ENCODE measurements around the gene OR52I2.

OR52I2 gene

GRCh38 chr11:4581443-4581842 lies at the start of gene OR52I2:
Gene OR52I2, plus strand, starts transcription at chr11:4581743.
- no peak for TF ChIP-seq RAD21 (IDR thresholded peaks at IDR 0.05; ENCODE audit: low read depth)
- no peak for TF ChIP-seq TAF1 (IDR thresholded peaks at IDR 0.05; ENCODE audit: low read depth)
- no peak for TF ChIP-seq YY1 (IDR thresholded peaks at IDR 0.05; ENCODE audit: low read depth)
- no peak for TF ChIP-seq MAX (IDR thresholded peaks at IDR 0.05)
- no peak for TF ChIP-seq EP300 (IDR thresholded peaks at IDR 0.05; ENCODE audit: borderline replicate concordance)
- TF ChIP-seq CREB1 (IDR thresholded peaks at IDR 0.05; ENCODE audit: low read depth), result no peak
- TF ChIP-seq TEAD4 (IDR thresholded peaks at IDR 0.05), result no peak
- no peak for TF ChIP-seq USF1 (IDR thresholded peaks at IDR 0.05)
- no peak for TF ChIP-seq EGR1 (IDR thresholded peaks at IDR 0.05)
- no peak for TF ChIP-seq FOXM1 (IDR thresholded peaks at IDR 0.05; ENCODE audit: borderline replicate concordance, low read depth)
- no peak for TF ChIP-seq NFIC (IDR thresholded peaks at IDR 0.05)
- no peak for TF ChIP-seq CEBPB (IDR thresholded peaks at IDR 0.05)
- no peak for TF ChIP-seq TCF12 (IDR thresholded peaks at IDR 0.05; ENCODE audit: low read depth)
- TF ChIP-seq ZBTB7A (IDR thresholded peaks at IDR 0.05; ENCODE audit: low read depth), result no peak
- no peak for TF ChIP-seq REST (IDR thresholded peaks at IDR 0.05; ENCODE audit: low read depth)

- TF ChIP-seq RAD21 (IDR thresholded peaks at IDR 0.05; ENCODE audit: low read depth) (peak; percentile 55), FOXM1 (IDR thresholded peaks at IDR 0.05; ENCODE audit: borderline replicate concordance, low read depth) (no peak)
Measured at GRCh38 chr11:4539603-4540219, 41.8 kb upstream of the OR52I2 start.

GRCh38 chr11:4541071-4541470 lies 40.5 kb upstream of the OR52I2 start:
- no peak for TF ChIP-seq NFIC (IDR thresholded peaks at IDR 0.05)
- TF ChIP-seq TAF1 (IDR thresholded peaks at IDR 0.05; ENCODE audit: low read depth), result no peak
- TF ChIP-seq EP300 (IDR thresholded peaks at IDR 0.05; ENCODE audit: borderline replicate concordance), result no peak
- TF ChIP-seq CEBPB (IDR thresholded peaks at IDR 0.05), result no peak
- TF ChIP-seq MAX (IDR thresholded peaks at IDR 0.05), result no peak
- TF ChIP-seq FOXM1 (IDR thresholded peaks at IDR 0.05; ENCODE audit: borderline replicate concordance, low read depth), result no peak
- no peak for TF ChIP-seq YY1 (IDR thresholded peaks at IDR 0.05; ENCODE audit: low read depth)
- TF ChIP-seq TEAD4 (IDR thresholded peaks at IDR 0.05), result no peak
- no peak for TF ChIP-seq TCF12 (IDR thresholded peaks at IDR 0.05; ENCODE audit: low read depth)
- no peak for TF ChIP-seq EGR1 (IDR thresholded peaks at IDR 0.05)
- TF ChIP-seq RAD21 (IDR thresholded peaks at IDR 0.05; ENCODE audit: low read depth), result no peak
- TF ChIP-seq USF1 (IDR thresholded peaks at IDR 0.05), result no peak
- TF ChIP-seq REST (IDR thresholded peaks at IDR 0.05; ENCODE audit: low read depth), result no peak
- TF ChIP-seq CREB1 (IDR thresholded peaks at IDR 0.05; ENCODE audit: low read depth), result no peak
- no peak for TF ChIP-seq ZBTB7A (IDR thresholded peaks at IDR 0.05; ENCODE audit: low read depth)

- TF ChIP-seq USF1 (IDR thresholded peaks at IDR 0.05), result no peak
- TF ChIP-seq TEAD4 (IDR thresholded peaks at IDR 0.05), result no peak
- no peak for TF ChIP-seq CREB1 (IDR thresholded peaks at IDR 0.05; ENCODE audit: low read depth)
- no peak for TF ChIP-seq TCF12 (IDR thresholded peaks at IDR 0.05; ENCODE audit: low read depth)
- no peak for TF ChIP-seq REST (IDR thresholded peaks at IDR 0.05; ENCODE audit: low read depth)
- no peak for TF ChIP-seq CEBPB (IDR thresholded peaks at IDR 0.05)
- TF ChIP-seq FOXM1 (IDR thresholded peaks at IDR 0.05; ENCODE audit: borderline replicate concordance, low read depth), result no peak
Measured at GRCh38 chr11:4543561-4543960, 38.0 kb upstream of the OR52I2 start.
